ENCODE measurements around the gene SLC25A31.

- no peak for TF ChIP-seq REST (IDR thresholded peaks at IDR 0.05; ENCODE audit: borderline replicate concordance)
- TF ChIP-seq CTCF (IDR thresholded peaks at IDR 0.05; ENCODE audit: poor library complexity, severe bottlenecking) = no peak
- no peak for TF ChIP-seq EZH2 (IDR thresholded peaks at IDR 0.05; ENCODE audit: borderline replicate concordance, insufficient read depth, low read length, poor library complexity, severe bottlenecking)
- no peak for TF ChIP-seq POLR2AphosphoS5 (IDR thresholded peaks at IDR 0.05)
- no peak for TF ChIP-seq RAD21 (conservative IDR thresholded peaks at IDR 0.05)
- TF ChIP-seq EP300 (conservative IDR thresholded peaks at IDR 0.05; ENCODE audit: poor library complexity, severe bottlenecking) = no peak
- no peak for TF ChIP-seq TAF1 (IDR thresholded peaks at IDR 0.05; ENCODE audit: low read depth)
These were observed 18.8 kb downstream of the SLC25A31 start for GRCh38 chr4:127748957-127749356.
